ENCODE results near the gene TARS1. TPM values are rescaled to one million over a fixed set of nuclear protein-coding genes. Genes with fewer than 3 reads are reported as not detected.
A peak's percentile ranks its signal among the peaks of the same experiment; 100 is the strongest.

TARS1 gene
- total RNA-seq, 1 donor from 2014 or later, result 117 TPM

DNA sequence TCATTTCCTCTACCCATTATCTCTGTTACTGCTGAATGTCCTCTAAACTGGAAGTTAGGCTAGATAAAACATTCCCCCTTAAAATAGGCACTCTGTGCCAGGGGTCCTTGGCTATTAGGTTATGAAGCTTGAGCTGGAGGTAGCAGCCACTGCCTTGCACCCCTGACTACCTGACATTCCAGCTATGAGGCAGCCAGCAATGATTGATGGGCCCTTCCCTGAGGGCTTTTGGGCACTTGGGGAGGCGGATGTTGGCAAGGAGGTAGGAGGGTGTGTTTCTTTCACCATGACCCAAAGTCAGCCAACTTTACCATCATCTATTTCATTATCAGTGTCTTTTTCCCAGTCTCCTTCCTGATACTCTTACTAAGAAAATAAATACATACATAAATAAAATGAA is 17.1 kb downstream of the TARS1 start:
- peak overlapping the region; percentile 74 for H3K27ac Mint-ChIP-seq
- no peak for DNase-seq (ENCODE audit: low spot score in 2 of 2, unreplicated experiment in 2 of 2)
- H3K4me3 Mint-ChIP-seq, result no peak overlapping the region
- H3K9me3 Mint-ChIP-seq, result no peaks in the 10 kb centered on the region
- H3K36me3 Mint-ChIP-seq, result peaks cover 59% of the 10 kb centered on the region
- H3K4me1 Mint-ChIP-seq, result peaks cover 31% of the 10 kb centered on the region
- no peak for TF ChIP-seq CTCF (IDR thresholded peaks at IDR 0.05; ENCODE audit: unreplicated experiment)
- H3K27me3 Mint-ChIP-seq (ENCODE audit: low read depth), result no peaks in the 10 kb centered on the region

DNA sequence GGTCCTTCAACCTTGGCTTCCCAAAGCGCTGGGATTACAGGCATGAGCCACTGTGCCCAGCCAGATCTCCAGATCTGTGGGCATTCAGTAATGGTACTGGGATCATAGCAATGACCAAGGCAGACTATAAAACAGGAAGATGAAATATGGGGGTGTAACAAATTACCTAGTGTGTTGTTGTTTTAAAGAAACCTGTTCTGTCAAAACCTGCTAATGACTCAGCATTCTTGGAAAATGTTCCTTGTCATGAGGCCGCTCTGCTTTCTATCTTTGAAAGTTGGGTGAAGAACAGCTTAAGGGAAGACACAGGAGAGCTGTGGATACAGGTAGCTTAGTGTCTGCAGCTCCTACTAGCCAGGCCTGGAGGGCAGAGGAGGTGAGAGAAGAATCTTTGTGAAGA is 19.4 kb downstream of the TARS1 start:
- peaks cover 60% of the 10 kb centered on the region for H3K36me3 Mint-ChIP-seq
- no peaks in the 10 kb centered on the region for H3K27me3 Mint-ChIP-seq (ENCODE audit: low read depth)
- no peak overlapping the region for H3K4me3 Mint-ChIP-seq
- no peak for TF ChIP-seq CTCF (IDR thresholded peaks at IDR 0.05; ENCODE audit: unreplicated experiment)
- no peak for DNase-seq (ENCODE audit: low spot score in 2 of 2, unreplicated experiment in 2 of 2)
- peaks cover 40% of the 10 kb centered on the region for H3K4me1 Mint-ChIP-seq
- H3K27ac Mint-ChIP-seq, result peak overlapping the region; percentile 72
- no peaks in the 10 kb centered on the region for H3K9me3 Mint-ChIP-seq

DNA sequence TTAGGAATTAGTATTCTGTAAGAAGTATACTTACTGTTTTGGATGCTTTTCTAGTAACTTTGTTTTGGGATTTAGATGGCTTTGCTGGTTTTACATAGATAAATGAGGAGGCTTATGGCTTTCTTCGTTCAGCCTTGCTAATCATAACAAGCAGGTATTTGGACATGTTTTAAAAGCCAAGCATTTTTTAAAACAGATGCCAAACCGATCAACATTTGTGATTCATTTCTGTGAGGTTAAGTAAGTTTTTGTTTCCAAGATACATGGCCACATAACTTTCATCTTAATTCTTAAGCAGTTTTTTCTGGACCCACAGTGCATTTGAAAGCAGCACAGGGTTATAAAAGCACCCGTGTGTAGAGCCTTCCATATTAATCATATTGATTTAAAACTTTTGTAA is 21.7 kb downstream of the TARS1 start:
- TF ChIP-seq CTCF (IDR thresholded peaks at IDR 0.05; ENCODE audit: unreplicated experiment), result no peak
- Mint-ChIP-seq H3K27me3 (ENCODE audit: low read depth) (no peaks in the 10 kb centered on the region), H3K4me3 (no peak overlapping the region), H3K36me3 (peaks cover 59% of the 10 kb centered on the region), H3K4me1 (peaks cover 38% of the 10 kb centered on the region), H3K27ac (peak overlapping the region; percentile 32), H3K9me3 (no peaks in the 10 kb centered on the region)
- DNase-seq (ENCODE audit: low spot score in 2 of 2, unreplicated experiment in 2 of 2), result no peak

DNA sequence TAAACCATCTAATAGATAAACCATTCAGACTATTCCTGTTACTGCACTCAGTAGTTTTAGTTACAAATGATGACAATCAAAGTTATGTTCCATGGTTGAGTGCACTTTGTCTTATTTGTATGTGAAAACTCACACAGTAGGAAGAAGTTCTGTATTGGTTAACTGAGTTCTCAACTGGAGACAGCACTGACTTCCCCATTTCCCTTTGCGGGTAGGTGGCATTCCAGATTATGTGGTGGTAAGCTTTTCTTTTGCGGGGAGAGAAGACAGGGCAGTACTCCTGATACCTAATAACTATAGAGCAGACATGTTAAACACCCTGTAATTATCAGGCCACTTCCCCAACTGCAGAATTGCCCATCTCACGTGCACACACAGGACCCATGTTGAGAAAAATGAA is 24.4 kb downstream of the TARS1 start:
- Mint-ChIP-seq H3K4me1 (peaks cover 29% of the 10 kb centered on the region), H3K27me3 (ENCODE audit: low read depth) (no peaks in the 10 kb centered on the region), H3K9me3 (no peaks in the 10 kb centered on the region), H3K4me3 (no peak overlapping the region), H3K27ac (no peak overlapping the region), H3K36me3 (peaks cover 58% of the 10 kb centered on the region)
- DNase-seq (ENCODE audit: low spot score in 2 of 2, unreplicated experiment in 2 of 2), result no peak
- no peak for TF ChIP-seq CTCF (IDR thresholded peaks at IDR 0.05; ENCODE audit: unreplicated experiment)

- no peak for DNase-seq (ENCODE audit: low spot score in 2 of 2, unreplicated experiment in 2 of 2)
- H3K27ac Mint-ChIP-seq, result no peak overlapping the region
- H3K4me3 Mint-ChIP-seq, result no peak overlapping the region
- H3K36me3 Mint-ChIP-seq, result peaks cover 55% of the 10 kb centered on the region
- no peaks in the 10 kb centered on the region for H3K27me3 Mint-ChIP-seq (ENCODE audit: low read depth)
- TF ChIP-seq CTCF (IDR thresholded peaks at IDR 0.05; ENCODE audit: unreplicated experiment), result no peak
- H3K4me1 Mint-ChIP-seq, result peaks cover 3% of the 10 kb centered on the region
- no peaks in the 10 kb centered on the region for H3K9me3 Mint-ChIP-seq
Measured at GRCh38 chr5:33468775-33469435, 28.1 kb downstream of the TARS1 start.

- TF ChIP-seq CTCF (IDR thresholded peaks at IDR 0.05; ENCODE audit: unreplicated experiment), result no peak
- peaks cover 7% of the 10 kb centered on the region for H3K9me3 Mint-ChIP-seq
- no peak overlapping the region for H3K4me3 Mint-ChIP-seq
- DNase-seq (ENCODE audit: low spot score in 2 of 2, unreplicated experiment in 2 of 2), result no peak
- H3K27me3 Mint-ChIP-seq (ENCODE audit: low read depth), result no peaks in the 10 kb centered on the region
- peaks cover 60% of the 10 kb centered on the region for H3K36me3 Mint-ChIP-seq
- H3K4me1 Mint-ChIP-seq, result peaks cover 3% of the 10 kb centered on the region
- peak overlapping the region; percentile 27 for H3K27ac Mint-ChIP-seq
Measured at GRCh38 chr5:33470544-33470943, 29.8 kb downstream of the TARS1 start.
